Left kidney (tissue), 2 donors: ENCODE measurements around the gene CNN2. TPM values are rescaled to one million over a fixed set of nuclear protein-coding genes. Genes with fewer than 3 reads are reported as not detected.

Experiments used
- DNase-seq: peaks from one replicate; pipeline ENCODE4 v3.0.0-alpha.2; 2013
- polyA plus RNA-seq: library from polyadenylated mRNA; unstranded; fragments of 120-200 nt; gene quantifications from one replicate; pipeline ENCODE4 v1.2.1, GENCODE V29; 2013; ENCODE audit not compliant: insufficient read length

Gene CNN2
- polyA plus RNA-seq, 1 donor = 164 TPM

DNA sequence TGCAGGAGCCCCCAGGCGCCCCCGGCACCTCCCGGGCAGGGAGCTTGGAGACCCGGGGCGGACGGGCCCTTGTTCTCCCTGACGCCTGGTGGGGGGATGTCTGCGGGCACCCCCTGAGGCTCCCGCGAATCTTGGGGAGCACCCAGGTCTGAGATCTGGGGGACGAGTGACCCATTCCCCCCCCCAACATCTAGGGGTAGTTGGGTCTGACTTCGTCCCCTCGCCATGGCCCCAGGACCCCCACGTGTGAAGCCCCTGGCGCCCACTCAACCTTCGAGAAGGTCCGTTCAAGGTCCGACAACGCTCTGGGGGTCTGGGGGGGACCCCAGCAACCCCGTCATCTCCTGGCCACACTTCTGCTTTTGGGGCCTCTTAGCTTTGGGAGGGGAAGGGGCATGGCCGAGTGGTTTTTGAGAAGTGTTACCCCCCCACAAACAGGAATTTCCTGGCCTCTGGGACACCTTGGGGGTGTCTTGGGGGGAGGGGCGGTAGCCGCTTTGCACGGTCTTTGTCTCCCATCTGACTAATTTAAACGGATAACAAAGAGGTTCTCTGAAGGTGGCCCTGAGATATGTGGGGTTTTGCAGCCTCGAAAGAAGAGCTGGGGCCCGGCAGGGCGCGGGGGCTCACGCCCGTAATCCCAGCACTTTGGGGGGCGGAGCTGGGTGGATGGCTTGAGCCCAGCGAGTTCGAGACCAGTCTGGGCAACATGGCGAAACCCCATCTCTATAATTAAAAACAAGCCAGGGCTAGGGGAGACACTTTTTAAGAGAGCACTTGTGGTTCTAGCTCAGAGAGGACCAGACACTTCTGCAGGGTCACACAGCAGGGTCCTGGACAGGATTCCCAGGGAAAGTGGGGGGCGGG is 608 bp downstream of the CNN2 start:
- DNase-seq = no peak

DNA sequence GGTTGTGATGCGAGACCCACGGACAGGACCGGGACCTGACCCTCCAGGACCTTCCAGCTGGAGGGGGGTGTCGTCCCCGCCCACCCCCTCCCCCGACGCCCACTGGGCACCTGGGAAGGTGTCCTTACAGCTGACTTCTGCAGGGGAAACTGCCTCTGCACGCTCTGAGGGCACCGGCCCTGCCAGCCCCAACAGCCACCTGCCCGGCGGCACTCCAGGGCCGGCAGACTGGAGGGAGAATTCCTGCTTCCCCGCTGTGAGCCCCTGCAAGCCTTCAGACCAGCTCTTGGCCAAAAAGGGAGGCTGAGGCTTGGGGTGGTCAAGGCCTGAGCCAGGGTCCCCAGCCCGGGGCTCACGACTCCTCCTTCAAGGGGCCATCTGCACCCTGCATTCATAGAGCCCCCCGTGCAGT is 1.2 kb downstream of the CNN2 start:
- no peak for DNase-seq

DNA sequence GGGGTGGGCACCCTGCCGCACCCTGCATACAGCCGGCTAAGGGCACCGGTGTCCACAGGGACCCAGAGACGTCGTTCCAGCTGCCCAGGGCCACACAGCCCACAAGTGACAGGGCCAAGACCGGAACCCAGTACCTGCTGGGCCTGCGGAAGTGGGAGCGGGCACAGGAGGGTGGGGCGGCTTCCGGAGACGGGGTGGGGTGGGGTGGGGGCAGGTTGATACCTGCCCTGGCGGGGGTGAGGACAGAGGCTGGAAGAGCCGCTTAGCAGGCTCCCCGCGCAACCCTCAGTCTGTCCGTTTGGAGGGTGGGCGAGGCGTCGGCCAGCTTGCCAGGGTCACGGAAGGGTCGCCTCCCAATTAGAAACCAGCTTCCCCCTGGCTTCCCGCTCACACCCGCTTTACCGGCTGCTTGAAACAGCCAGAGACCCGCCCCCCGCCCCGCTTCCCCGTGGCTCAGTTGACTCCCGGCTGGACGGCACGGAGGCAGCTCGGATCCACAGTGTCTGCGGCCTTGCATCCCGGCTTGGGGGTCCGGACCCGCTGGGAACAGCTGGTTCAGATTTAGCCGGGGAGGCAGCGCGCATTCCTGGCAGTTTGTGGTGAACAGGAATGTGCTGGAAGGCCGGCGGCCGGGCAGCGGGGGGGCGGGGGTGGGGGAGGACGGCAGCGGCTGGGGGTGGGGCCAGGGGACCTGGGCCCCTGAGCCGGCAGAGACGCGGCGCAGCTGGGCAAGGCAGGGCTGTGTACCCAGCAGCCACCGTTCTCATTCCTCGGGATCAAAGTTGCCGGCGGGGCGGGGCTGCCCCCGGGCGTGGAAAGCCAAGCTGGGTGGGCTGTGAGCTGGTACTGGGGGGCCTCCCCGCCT is 1.9 kb downstream of the CNN2 start:
- DNase-seq = peak; percentile 81

DNA sequence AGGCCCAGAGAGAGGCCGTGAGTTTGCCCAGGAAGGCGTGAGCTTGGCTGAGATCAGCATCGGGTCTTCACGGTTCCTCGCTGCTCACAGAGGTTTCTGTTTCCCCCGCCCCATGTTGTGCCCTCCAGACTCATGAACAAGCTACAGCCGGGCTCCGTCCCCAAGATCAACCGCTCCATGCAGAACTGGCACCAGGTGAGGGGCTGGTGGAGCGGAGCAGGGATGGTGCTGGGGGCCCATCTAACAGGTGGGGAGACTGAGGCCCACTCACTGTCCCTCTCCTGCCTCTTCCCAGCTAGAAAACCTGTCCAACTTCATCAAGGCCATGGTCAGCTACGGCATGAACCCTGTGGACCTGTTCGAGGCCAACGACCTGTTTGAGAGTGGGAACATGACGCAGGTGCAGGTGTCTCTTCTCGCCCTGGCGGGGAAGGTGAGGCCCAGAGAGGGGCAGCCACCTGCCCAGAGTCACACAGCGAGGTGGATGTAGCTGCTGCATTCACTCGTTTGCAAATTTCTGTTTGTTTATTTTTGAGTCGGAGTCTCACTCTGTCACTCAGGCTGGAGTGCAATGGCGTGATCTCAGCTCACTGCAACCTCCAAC is 6.0 kb downstream of the CNN2 start:
- DNase-seq = no peak

DNA sequence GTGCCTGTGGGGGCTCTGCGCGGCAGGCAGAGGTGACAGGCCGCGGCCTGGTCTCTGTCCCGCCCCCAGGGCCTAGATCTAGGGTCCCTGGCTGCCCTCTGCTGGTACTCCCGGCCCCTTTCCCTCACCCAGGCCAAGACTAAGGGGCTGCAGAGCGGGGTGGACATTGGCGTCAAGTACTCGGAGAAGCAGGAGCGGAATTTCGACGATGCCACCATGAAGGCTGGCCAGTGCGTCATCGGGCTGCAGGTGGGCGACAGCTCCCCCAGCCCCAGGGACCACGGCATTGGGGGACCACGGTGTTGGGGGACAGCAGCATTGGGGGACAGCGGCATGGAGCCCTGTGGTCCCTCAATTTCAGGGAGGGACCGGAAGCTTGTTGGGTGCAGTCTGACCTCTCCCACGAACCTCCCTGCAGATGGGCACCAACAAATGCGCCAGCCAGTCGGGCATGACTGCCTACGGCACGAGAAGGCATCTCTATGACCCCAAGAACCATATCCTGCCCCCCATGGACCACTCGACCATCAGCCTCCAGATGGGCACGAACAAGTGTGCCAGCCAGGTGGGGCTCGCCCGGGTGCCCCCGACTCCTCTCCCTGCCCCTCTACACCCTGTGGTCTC is 9.7 kb downstream of the CNN2 start:
- no peak for DNase-seq

DNA sequence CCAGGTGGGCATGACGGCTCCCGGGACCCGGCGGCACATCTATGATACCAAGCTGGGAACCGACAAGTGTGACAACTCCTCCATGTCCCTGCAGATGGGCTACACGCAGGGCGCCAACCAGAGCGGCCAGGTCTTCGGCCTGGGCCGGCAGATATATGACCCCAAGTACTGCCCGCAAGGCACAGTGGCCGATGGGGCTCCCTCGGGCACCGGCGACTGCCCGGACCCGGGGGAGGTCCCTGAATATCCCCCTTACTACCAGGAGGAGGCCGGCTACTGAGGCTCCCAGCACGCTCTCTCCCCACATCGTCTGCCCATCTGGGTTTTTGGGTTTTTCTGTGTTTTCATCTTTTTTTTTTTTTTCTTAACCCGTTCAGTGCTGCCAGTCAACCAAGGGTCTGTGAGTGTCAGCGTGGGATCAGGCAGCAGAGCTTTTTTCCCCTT is 11.2 kb downstream of the CNN2 start:
- DNase-seq = no peak

DNA sequence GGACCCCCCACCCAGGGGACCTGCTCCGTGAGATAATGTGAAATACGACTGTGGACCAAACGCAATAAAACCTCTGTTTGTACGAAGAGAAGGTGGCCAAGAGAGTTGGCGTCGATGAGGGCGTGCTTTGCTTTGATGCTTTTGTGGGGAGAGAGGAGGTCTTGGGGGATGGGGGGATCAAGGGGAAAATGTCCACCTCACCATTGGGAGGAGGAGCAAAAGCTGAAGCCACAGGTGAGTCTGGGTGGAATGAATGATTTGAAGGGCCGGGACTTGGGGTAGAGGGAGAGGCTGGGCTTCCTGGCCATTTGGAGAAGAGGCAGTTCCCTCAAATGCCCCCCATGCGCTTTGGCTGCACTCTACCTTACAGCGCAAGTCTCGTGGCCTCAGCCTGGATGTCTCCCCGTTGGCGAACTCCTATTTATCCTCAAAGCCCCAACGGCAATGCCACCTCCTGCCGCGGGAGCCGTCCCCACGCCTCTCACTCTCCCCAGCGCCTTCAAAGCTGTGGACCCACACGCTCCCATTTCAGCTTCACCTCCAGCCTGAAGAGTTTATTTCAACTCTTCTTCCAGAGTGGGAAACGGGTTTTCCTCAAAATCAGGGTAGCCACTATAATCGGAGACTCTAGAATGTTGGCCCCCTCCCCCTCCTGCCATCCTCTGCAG is 12.7 kb downstream of the CNN2 start:
- DNase-seq = no peak

DNA sequence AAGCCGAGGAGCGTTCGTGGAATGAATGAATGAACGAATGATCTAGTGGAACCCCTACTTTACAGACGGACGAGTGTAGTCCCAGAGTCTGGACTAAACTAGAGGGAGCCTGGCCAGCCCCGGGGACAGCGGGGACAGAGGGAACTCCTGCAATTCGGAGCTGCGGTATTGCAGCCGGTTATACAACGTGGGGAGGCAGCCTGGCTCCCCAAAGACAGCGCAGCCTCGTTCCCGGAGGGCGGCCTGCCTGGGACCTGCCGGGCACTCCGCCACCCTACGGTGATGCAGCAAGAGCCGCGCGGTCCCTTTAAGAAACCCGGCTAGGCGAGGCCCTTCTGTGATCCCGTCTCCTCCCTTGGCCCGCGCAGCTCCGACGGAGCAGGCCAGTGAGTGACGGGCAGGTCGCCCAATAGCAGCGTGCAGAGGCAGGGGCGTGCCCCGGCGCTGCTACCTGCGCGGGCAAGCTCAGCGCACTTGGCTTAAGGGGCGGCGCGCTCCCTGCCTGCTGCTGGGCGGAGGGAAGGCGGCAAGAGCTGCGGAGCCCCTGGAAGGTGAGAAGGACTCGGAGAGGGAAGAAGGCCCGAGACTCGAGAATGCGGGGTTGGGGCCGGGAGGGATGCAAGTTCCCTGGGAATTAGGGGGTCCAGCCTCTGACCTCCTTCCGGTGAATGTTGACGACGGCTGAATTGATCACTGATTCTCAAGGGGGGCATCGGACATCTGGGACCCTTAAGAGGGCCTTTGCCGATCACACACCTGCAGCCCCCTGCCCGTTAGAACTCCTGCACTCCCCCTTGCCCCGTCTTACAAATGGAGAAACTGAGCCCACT is 13.5 kb downstream of the CNN2 start, which contains the start of gene ABCA7:
ABCA7 (plus strand) TSS at position 462 of the 830 bp plus-strand sequence. CDS start 1,255 bp downstream, outside the sequence.
- peak; percentile 95 for DNase-seq

DNA sequence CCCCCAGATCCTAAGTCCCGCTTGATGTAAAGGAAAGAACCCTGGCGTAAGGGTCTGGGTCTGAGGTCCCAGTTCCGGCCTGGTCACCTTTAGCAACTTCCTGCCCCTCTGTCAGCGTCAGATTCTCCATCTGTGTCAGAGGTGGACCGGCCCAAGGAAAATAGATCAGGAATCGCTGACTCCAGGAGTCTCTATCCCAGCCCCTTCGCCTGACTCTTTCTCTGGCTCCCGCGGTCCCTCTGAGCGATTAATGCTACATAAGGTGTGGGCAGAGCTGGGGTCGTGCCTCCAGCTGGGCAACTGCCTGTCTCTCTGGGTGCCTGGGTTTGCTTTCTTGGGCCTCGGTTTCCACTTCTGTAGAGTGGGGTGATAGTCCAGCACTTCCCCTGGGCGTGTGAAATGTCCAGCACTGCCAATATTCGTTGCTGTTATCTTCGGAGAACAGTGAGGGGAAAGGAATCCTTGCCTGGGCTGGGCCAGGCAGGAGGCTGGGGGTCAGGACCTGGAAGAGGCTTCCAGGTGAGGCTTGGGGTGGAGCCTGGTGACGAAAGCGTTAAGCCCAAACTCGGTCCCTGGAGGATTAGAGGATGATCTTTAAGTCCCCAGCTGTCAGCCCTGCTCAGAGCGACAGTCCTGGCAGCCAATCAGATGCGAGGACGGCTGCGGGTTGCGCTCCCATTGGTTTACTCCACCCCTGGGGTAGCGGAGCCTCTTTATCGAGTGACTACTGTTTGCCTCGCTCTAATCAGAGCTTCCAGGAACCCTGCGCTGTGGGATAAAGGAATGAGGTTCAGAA is 14.3 kb downstream of the CNN2 start:
- DNase-seq = peak; percentile 84

DNA sequence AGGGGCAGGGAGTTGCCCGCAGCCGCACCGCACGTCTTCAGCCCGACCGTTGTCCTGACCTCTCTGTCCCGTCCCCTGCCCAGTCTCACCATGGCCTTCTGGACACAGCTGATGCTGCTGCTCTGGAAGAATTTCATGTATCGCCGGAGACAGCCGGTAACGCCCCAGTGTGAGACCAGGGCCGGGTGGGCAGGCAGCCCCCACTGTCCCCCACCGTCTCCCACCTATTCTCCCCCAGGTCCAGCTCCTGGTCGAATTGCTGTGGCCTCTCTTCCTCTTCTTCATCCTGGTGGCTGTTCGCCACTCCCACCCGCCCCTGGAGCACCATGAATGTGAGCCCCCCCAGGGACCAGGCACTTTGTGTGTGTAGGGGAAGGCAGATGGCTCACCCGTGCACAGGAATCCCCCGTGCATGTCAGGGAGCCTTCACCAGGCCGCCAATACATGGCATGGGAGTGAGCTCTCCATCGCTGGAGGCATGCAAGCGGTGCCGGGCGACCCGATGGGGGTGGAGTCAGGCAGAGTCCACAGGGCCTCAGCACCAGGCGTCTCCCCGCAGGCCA is 14.9 kb downstream of the CNN2 start:
- DNase-seq = no peak

DNA sequence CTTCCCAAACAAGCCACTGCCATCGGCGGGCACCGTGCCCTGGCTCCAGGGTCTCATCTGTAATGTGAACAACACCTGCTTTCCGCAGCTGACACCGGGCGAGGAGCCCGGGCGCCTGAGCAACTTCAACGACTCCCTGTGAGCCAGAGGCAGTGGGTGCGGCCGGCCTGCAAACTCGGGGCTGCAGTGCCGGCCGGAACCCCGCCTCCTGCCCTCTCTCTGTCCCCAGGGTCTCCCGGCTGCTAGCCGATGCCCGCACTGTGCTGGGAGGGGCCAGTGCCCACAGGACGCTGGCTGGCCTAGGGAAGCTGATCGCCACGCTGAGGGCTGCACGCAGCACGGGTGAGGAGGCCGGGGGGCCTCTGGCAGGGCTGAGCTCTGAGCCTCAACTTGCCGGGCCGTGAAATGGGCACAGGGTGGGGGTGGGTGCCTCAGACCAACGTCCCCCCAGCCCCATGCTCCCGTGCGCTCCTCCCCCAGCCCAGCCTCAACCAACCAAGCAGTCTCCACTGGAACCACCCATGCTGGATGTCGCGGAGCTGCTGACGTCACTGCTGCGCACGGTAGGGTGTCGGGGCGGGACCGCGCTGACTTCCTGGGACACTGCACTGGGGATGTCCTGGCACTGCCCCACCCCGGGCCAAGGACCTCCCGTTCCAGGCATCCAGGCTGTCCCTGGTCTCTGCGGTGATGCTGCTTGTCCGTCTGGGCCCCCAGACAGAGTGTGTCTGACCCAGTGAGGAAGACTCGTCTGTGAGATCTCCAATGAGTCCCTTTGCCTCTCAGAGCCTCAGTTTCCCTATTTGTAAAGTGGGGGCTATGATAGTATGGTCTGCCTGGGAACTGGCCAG is 15.7 kb downstream of the CNN2 start:
- DNase-seq = no peak

DNA sequence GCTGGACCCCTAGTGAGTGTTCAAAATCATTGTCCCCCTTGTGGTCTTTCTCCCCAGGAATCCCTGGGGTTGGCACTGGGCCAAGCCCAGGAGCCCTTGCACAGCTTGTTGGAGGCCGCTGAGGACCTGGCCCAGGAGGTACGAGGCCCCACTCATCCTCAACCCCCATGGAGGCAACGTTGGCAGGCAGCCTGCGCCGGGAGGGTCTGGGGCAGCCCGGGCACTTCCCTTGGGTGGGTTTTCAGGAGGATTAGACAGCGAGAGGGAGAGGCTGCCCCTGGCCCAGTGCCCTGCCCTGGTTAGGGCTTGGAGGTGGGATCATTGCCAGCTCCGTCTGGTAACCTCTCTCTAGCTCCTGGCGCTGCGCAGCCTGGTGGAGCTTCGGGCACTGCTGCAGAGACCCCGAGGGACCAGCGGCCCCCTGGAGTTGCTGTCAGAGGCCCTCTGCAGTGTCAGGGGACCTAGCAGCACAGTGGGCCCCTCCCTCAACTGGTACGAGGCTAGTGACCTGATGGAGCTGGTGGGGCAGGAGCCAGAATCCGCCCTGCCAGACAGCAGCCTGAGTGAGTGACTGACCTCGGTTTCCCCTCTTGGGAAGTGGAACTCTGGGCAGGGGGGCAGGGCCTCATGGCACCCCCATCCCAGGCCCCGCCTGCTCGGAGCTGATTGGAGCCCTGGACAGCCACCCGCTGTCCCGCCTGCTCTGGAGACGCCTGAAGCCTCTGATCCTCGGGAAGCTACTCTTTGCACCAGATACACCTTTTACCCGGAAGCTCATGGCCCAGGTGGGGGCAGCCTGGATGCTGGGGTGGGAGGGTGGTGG is 16.5 kb downstream of the CNN2 start:
- no peak for DNase-seq

DNA sequence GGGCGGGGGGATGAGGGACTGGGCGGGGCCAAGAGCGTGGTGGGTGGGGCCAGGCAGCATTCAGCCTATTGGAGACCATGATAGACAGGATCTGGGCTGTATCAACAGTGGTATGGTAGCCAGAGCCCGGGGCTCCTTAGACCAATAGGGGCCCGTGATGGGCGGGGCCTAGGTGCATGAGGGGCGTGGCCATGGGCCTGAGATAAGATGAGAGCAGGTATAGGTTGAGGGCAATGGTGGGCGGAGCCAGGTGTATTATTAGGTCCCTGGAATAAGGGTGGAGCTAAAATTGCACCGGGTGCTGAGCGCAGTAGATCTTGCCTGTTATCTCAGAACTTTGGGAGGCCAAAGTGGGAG is 18.8 kb downstream of the CNN2 start:
- no peak for DNase-seq

DNA sequence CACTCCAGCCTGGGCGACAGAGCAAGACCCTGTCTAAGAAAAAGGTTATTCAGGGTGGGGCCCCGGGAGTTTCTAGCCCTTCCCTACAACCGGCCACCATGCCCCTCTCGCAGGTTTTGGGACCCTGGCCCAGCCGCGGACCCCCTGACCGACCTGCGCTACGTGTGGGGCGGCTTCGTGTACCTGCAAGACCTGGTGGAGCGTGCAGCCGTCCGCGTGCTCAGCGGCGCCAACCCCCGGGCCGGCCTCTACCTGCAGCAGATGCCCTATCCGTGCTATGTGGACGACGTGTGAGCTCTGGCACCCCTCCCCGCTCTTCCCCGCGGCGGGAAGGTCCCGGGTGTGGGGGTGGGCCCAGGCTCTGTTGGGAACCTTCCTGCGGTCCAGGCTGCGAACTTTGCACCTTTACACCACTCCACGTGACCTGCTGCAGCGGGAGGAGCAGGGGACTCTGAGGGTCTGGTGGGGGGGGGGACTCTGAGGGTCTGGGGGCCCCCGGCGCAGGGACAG is 19.8 kb downstream of the CNN2 start:
- DNase-seq = no peak

DNA sequence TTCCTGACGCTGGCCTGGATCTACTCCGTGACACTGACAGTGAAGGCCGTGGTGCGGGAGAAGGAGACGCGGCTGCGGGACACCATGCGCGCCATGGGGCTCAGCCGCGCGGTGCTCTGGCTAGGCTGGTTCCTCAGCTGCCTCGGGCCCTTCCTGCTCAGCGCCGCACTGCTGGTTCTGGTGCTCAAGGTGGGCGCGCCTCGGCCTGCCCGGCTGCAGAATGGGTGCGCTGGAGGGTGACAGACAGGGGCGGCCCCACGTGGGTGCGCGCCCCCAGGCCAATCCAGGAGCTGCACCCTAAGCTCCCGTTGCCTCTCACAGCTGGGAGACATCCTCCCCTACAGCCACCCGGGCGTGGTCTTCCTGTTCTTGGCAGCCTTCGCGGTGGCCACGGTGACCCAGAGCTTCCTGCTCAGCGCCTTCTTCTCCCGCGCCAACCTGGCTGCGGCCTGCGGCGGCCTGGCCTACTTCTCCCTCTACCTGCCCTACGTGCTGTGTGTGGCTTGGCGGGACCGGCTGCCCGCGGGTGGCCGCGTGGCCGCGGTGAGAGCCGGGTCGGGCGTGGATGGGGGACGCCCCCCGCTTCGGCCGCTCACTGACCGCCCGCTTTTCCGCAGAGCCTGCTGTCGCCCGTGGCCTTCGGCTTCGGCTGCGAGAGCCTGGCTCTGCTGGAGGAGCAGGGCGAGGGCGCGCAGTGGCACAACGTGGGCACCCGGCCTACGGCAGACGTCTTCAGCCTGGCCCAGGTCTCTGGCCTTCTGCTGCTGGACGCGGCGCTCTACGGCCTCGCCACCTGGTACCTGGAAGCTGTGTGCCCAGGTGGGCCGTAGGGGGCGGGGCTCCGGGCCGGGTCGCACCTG is 20.7 kb downstream of the CNN2 start:
- DNase-seq = no peak

DNA sequence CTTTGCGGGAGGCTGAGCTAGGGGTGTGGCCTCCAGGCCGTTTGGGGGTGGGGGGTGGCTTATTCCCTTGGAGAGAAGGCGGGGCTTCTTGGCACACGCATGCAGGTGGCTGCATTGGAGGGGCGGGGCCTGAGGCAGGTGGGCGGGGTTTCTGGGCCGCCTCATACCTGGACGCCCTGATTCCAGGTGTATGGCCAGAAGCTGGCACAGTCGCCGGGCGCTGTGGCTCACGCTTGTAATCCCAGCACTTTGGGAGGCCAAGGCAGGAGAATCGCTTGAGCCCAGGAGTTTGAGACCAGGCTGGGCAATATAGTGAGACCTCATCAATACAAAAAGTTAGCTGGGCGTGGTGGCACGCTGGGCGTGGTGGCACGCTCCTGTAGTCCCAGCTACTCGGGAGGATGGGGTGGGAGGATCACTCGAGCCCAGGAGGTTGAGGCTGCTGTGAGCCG is 21.3 kb downstream of the CNN2 start:
- no peak for DNase-seq
